IMR-90 (cell line): ENCODE measurements around the gene COG4. TPM values are rescaled to one million over a fixed set of nuclear protein-coding genes. Genes with fewer than 3 reads are reported as not detected.

ENCODE experiments used
- ATAC-seq: fragments of 200-7000 bp; cut with Tn5 transposase; 2 replicates; pipeline ENCODE4 v1.9.1; 2020; ENCODE audit warnings: low read depth, mild to moderate bottlenecking, moderate library complexity
- BruUV-seq: library from RNA; stranded (reverse); fragments of 400-500 nt; replicated peaks from 2 replicates; lab custom pipeline; 2021; lab: Mats Ljungman, UMichigan
- CTCF ChIA-PET: fragments of 300-600 bp; formaldehyde crosslinking; extraction: SDS; loops from one replicate; lab custom pipeline; 2021; ENCODE audit warnings: antibody characterized with exemption; lab: Yijun Ruan, JAX
- POLR2A ChIA-PET: fragments of 300-600 bp; sonication (Branson Sonifier 250); formaldehyde crosslinking; loops from one replicate; lab custom pipeline; 2022; ENCODE audit warnings: antibody characterized with exemption; ENCODE audit not compliant: unreplicated experiment; lab: Charles Lee
- DNase-seq: peaks from one replicate; pipeline ENCODE4 v3.0.0; 2013
- H2AFZ ChIP-seq: replicated peaks from 2 replicates; pipeline ENCODE3; 2013; ENCODE audit warnings: low read length, mild to moderate bottlenecking; ENCODE audit not compliant: poor library complexity
- H2AK5ac ChIP-seq: 2 replicates; pipeline ENCODE4 v1.6.1; 2013; ENCODE audit warnings: low read depth, low read length, inconsistent platforms
- H2AK9ac ChIP-seq: replicated peaks from 2 replicates; pipeline ENCODE3; 2013; ENCODE audit warnings: mild to moderate bottlenecking, low read depth, low read length, moderate library complexity; ENCODE audit not compliant: poor library complexity
- H2BK120ac ChIP-seq: 2 replicates; pipeline ENCODE4 v1.6.1; 2013; ENCODE audit warnings: low read depth, low read length, inconsistent platforms
- H2BK15ac ChIP-seq: 3 replicates; pipeline ENCODE4 v1.6.1; 2013; ENCODE audit warnings: low read depth, low read length, inconsistent platforms
- H2BK20ac ChIP-seq: 2 replicates; pipeline ENCODE4 v1.6.1; 2013; ENCODE audit warnings: low read depth, mild to moderate bottlenecking, inconsistent platforms, low read length, moderate library complexity
- H2BK5ac ChIP-seq: 2 replicates; pipeline ENCODE4 v1.6.1; 2013; ENCODE audit warnings: mild to moderate bottlenecking, low read depth, low read length, inconsistent platforms; ENCODE audit not compliant: poor library complexity, severe bottlenecking
- H3K14ac ChIP-seq: replicated peaks from 2 replicates; pipeline ENCODE4 v1.6.1; 2013; ENCODE audit warnings: low read depth, low read length, inconsistent platforms
- H3K18ac ChIP-seq: 2 replicates; pipeline ENCODE4 v1.6.1; 2013; ENCODE audit warnings: low read depth, low read length, control low read depth
- H3K23ac ChIP-seq: 2 replicates; pipeline ENCODE4 v1.6.1; 2013; ENCODE audit warnings: low read depth, low read length, inconsistent platforms
- H3K27ac ChIP-seq: 2 replicates; pipeline ENCODE4 v1.5.1; 2013; ENCODE audit warnings: mild to moderate bottlenecking, control low read depth, low read length; ENCODE audit not compliant: insufficient read depth
- H3K27me3 ChIP-seq: 2 replicates; pipeline ENCODE4 v1.6.1; 2013; ENCODE audit warnings: low read length; ENCODE audit not compliant: control insufficient read depth, insufficient read depth
- H3K36me3 ChIP-seq: 2 replicates; pipeline ENCODE4 v1.6.1; 2013; ENCODE audit warnings: low read length, mixed read lengths; ENCODE audit not compliant: control insufficient read depth, insufficient read depth
- H3K4ac ChIP-seq: 2 replicates; pipeline ENCODE4 v1.6.1; 2013; ENCODE audit warnings: low read depth, low read length, inconsistent platforms
- H3K4me1 ChIP-seq: 2 replicates; pipeline ENCODE4 v1.6.1; 2013; ENCODE audit warnings: low read length, mixed read lengths; ENCODE audit not compliant: control insufficient read depth, insufficient read depth
- H3K4me2 ChIP-seq: 2 replicates; pipeline ENCODE4 v1.6.1; 2013; ENCODE audit warnings: low read depth, mild to moderate bottlenecking, control low read depth, low read length, moderate library complexity
- H3K4me3 ChIP-seq: 2 replicates; pipeline ENCODE4 v1.5.1; 2013; ENCODE audit warnings: low read depth, mild to moderate bottlenecking, control low read depth, low read length, moderate library complexity; ENCODE audit not compliant: insufficient read depth
- H3K56ac ChIP-seq: 2 replicates; pipeline ENCODE4 v1.6.1; 2013; ENCODE audit warnings: low read length, inconsistent platforms; ENCODE audit not compliant: insufficient read depth; ENCODE audit errors: extremely low read depth
- H3K79me1 ChIP-seq, 2 experiments: 2 replicates each; pipeline ENCODE4 v1.6.1; 2013; ENCODE audit warnings: low read length in 2 of 2, inconsistent platforms in 1 of 2, low read depth in 1 of 2
- H3K9ac ChIP-seq: 2 replicates; pipeline ENCODE4 v1.6.1; 2013; ENCODE audit warnings: low read depth, low read length, control low read depth
- H3K9me1 ChIP-seq: 2 replicates; pipeline ENCODE4 v1.6.1; 2013; ENCODE audit warnings: low read length, inconsistent platforms; ENCODE audit not compliant: insufficient read depth
- H3K9me3 ChIP-seq: 2 replicates; pipeline ENCODE4 v1.6.1; 2013; ENCODE audit warnings: low read length; ENCODE audit not compliant: control insufficient read depth, insufficient read depth
- H4K20me1 ChIP-seq: 2 replicates; pipeline ENCODE4 v1.6.1; 2013; ENCODE audit warnings: low read length, inconsistent platforms; ENCODE audit not compliant: insufficient read depth
- H4K5ac ChIP-seq: 2 replicates; pipeline ENCODE4 v1.6.1; 2013; ENCODE audit warnings: mild to moderate bottlenecking, low read depth, low read length, control low read depth
- H4K8ac ChIP-seq, 2 experiments: 2 replicates each; pipeline ENCODE4 v1.6.1; 2013; ENCODE audit warnings: low read depth in 2 of 2, low read length in 2 of 2, control low read depth in 1 of 2, inconsistent platforms in 1 of 2
- H4K91ac ChIP-seq: 2 replicates; pipeline ENCODE4 v1.6.1; 2013; ENCODE audit warnings: low read depth, low read length, inconsistent platforms; ENCODE audit not compliant: insufficient read depth
- BHLHE40 ChIP-seq: fragments of 150-350 bp; IDR thresholded peaks from 2 replicates; pipeline ENCODE4 v1.6.1; 2016; ENCODE audit warnings: mild to moderate bottlenecking, low read depth, low read length
- CEBPB ChIP-seq: IDR thresholded peaks from 2 replicates; pipeline ENCODE4 v1.6.1; 2012; ENCODE audit warnings: low read depth, low read length, improper control_type of control experiment
- CHD1 ChIP-seq: IDR thresholded peaks from 2 replicates; pipeline ENCODE4 v1.6.1; 2012; ENCODE audit warnings: low read depth, low read length, improper control_type of control experiment
- ELK1 ChIP-seq: fragments of 150-350 bp; IDR thresholded peaks from 2 replicates; pipeline ENCODE4 v1.6.1; 2016; ENCODE audit warnings: low read depth, mild to moderate bottlenecking, low read length, moderate library complexity, borderline replicate concordance
- MAZ ChIP-seq: IDR thresholded peaks from 2 replicates; pipeline ENCODE4 v1.6.1; 2012; ENCODE audit warnings: low read depth, mild to moderate bottlenecking, low read length, improper control_type of control experiment, moderate library complexity, borderline replicate concordance
- MXI1 ChIP-seq: IDR thresholded peaks from 2 replicates; pipeline ENCODE4 v1.6.1; 2012; ENCODE audit warnings: low read depth, mild to moderate bottlenecking, low read length, moderate library complexity, borderline replicate concordance
- RFX5 ChIP-seq: IDR thresholded peaks from 2 replicates; pipeline ENCODE4 v1.8.0; 2012; ENCODE audit warnings: low read depth, mild to moderate bottlenecking, low read length, moderate library complexity
- USF2 ChIP-seq: fragments of 150-350 bp; IDR thresholded peaks from 2 replicates; pipeline ENCODE4 v1.6.1; 2017; ENCODE audit warnings: mild to moderate bottlenecking, antibody characterized with exemption, low read length, low read depth
- WGBS, 2 experiments: methylation state at CpG; one replicate each; pipeline versions ENCODE4 v1.1.5 to v1.1.7; 2013; ENCODE audit warnings: missing lambda C conversion rate in 2 of 2; ENCODE audit not compliant: insufficient read length in 1 of 2; ENCODE audit errors: extremely low coverage in 2 of 2; 5-methylcytosine and 5-hydroxymethylcytosine counted together
- dilution Hi-C: fragments of 300-500 bp; cut with HindIII; formaldehyde crosslinking; loops from one replicate; pipeline ENCODE4 v1.14.3; 2018; ENCODE audit warnings: low sequenced_read_pairs; ENCODE audit not compliant: unreplicated experiment
- in situ Hi-C: fragments of 300-500 bp; cut with MboI; formaldehyde crosslinking; loops from 3 replicates; pipeline ENCODE4 v1.14.3; 2019; ENCODE audit warnings: low sequenced_read_pairs, inconsistent platforms, mixed read lengths
- intact Hi-C: fragments of 100-400 bp; cut with micrococcal nuclease; formaldehyde crosslinking; loops from 2 replicates; pipeline ENCODE4 v1.10.0; 2022
- polyA plus RNA-seq, 3 experiments: library from polyadenylated mRNA; depleted of rRNA; stranded (reverse); fragments of >200 nt; gene quantifications; 2 replicates each; pipeline ENCODE4 v1.2.3, GENCODE V29; 2012; ENCODE audit warnings: low replicate concordance in 1 of 3
- total RNA-seq: library from RNA; depleted of rRNA; stranded (reverse); fragments of >200 nt; gene quantifications from 2 replicates; pipeline ENCODE4 v1.2.3, GENCODE V29; 2012

COG4 gene
- total and polyA plus RNA-seq, 2 of the 4 experiments (the other 2 are of a cell fraction) = 47.5 to 96.1 TPM

- dilution Hi-C loops = no loop called here
Observed at GRCh38 chr16:70453892-70454221, 69.5 kb downstream of the COG4 start.

More at GRCh38 chr16:70453892-70454221, 69.5 kb downstream of the COG4 start:
- Histone ChIP-seq H4K20me1 (no peaks in the 10 kb centered on the region), H3K56ac (peak overlapping the region; percentile 73; the same call in 1 of the 2 replicates), H3K4ac (peak overlapping the region; percentile 71), H3K4me2 (peak overlapping the region; percentile 97), H3K27ac (peak overlapping the region; percentile 100), H3K4me3 (peak overlapping the region; percentile 79), H4K91ac (peak overlapping the region; percentile 54), H3K27me3 (no peaks in the 10 kb centered on the region), H4K8ac (peak overlapping the region; percentile 92 to 98), H3K18ac (peak overlapping the region; percentile 69; the same call in 1 of the 2 replicates), H3K14ac (peak overlapping the region; percentile 90), H3K36me3 (no peaks in the 10 kb centered on the region), H2AFZ (peak overlapping the region; percentile 99), H3K9ac (peak overlapping the region; percentile 95), H3K9me3 (no peaks in the 10 kb centered on the region), H2AK5ac (no peak overlapping the region), H3K4me1 (peaks cover 5% of the 10 kb centered on the region), H3K9me1 (no peaks in the 10 kb centered on the region), H2AK9ac (no peak overlapping the region), H2BK5ac (peak overlapping the region; percentile 100), H3K23ac (peak overlapping the region; percentile 32; the same call in 1 of the 2 replicates), H2BK120ac (peak overlapping the region; percentile 48; the same call in 1 of the 2 replicates), H3K79me1 (peaks cover 3 to 12% of the 10 kb centered on the region in 2 experiments; a peak in 3 of 4 replicates), H2BK20ac (no peak overlapping the region), H2BK15ac (peak overlapping the region; percentile 80; the same call in 2 of the 3 replicates), H4K5ac (peak overlapping the region; percentile 99)
- TF ChIP-seq CEBPB (no peak), BHLHE40 (no peak), ELK1 (no peak), MXI1 (no peak; the same call in 1 of the 2 replicates), MAZ (no peak), RFX5 (no peak), CHD1 (no peak), USF2 (peak; percentile 50; the same call in 1 of the 2 replicates)
- CTCF ChIA-PET = interaction anchor here (0.8 to 1.1 kb wide), 3 partner anchors 16 to 22 kb away, joined by 3 to 4 read pairs (median 3); no protein-coding TSS in a partner anchor
- POLR2A ChIA-PET = interaction anchor here (0.6 to 0.7 kb wide), 5 partner anchors 12 to 80 kb away, joined by 4 to 22 read pairs (median 8); no protein-coding TSS in a partner anchor
- WGBS, 2 experiments = 0% methylated on average over 1 of the region's 8 CpGs; no CpG with 5 or more reads in 1 of the 2 experiments
- no peak for DNase-seq
- intact Hi-C loops (loop anchor here (1.0 kb wide), 1 partner anchor 73 kb away; no protein-coding TSS in a partner anchor), in situ Hi-C loops (no loop called here)
- BruUV-seq = no TSS peak
- peak; percentile 42 for ATAC-seq
